Mesodermal cell (in vitro differentiated cells): Measurements from ENCODE around the gene RNF141.

Source experiments
- H3K27ac ChIP-seq: 2 replicates; pipeline ENCODE4 v1.7.0; 2013; ENCODE audit warnings: mild to moderate bottlenecking, low read depth, low read length, moderate library complexity; ENCODE audit not compliant: severe bottlenecking
- H3K36me3 ChIP-seq: 2 replicates; pipeline ENCODE4 v1.7.1; 2013; ENCODE audit warnings: mild to moderate bottlenecking, low read length, moderate library complexity; ENCODE audit not compliant: control insufficient read depth, insufficient read depth
- H3K4me1 ChIP-seq: one replicate; pipeline ENCODE4 v1.7.1; 2013; ENCODE audit warnings: mild to moderate bottlenecking, low read length; ENCODE audit not compliant: insufficient read depth, control insufficient read depth, poor library complexity, severe bottlenecking
- H3K4me3 ChIP-seq: 2 replicates; pipeline ENCODE4 v1.7.0; 2013; ENCODE audit warnings: low read length, control low read depth, mild to moderate bottlenecking; ENCODE audit not compliant: insufficient read depth, poor library complexity, severe bottlenecking; ENCODE audit errors: extremely low read depth
- H3K9me3 ChIP-seq: 2 replicates; pipeline ENCODE4 v1.7.1; 2013; ENCODE audit warnings: mild to moderate bottlenecking, low read length, moderate library complexity; ENCODE audit not compliant: control insufficient read depth
- WGBS, 2 experiments: methylation state at CpG; one replicate each; pipeline ENCODE4 v1.1.5; 2013; ENCODE audit warnings: missing lambda C conversion rate in 2 of 2; ENCODE audit not compliant: insufficient coverage in 2 of 2; 5-methylcytosine and 5-hydroxymethylcytosine counted together

Gene RNF141

DNA sequence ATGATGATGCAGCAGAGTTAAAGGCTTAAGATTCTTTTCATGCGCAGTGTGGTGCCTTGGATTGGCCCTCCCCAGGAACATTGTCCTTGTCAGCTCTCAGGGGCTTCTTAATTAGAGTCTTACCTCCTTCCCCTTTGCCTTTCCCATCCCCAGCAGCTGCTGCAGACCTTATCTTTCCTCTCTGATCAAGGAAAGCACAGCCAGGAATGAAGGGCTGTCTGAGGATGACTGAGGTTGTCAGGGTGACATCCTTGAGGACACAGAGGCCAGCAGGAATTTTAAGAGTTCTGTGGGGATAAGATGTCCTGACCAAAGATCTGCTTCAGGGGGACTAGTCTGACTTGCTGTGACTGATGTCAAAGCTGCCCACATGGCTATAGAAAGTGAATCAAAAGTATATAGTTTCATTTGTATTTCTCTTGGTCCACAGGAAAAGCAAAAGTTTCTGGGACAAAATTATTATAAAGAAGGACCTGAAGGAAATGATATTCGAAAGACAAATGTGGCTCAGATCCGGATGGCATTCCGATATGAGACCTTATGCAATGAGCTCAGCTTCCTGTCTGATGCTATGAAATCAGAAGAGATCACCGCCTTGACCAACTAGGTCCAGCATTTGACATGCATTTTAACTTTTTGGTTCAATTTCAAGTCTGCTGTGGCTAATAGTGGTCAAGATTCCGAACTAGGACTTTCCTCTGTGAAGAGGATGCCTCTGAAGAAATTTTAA lies 35.5 kb downstream of the RNF141 start:
- H3K36me3 ChIP-seq: peaks cover 12% of the 10 kb centered on the region
- H3K4me1 ChIP-seq: no peaks in the 10 kb centered on the region
- no peaks in the 10 kb centered on the region for H3K9me3 ChIP-seq
- H3K27ac ChIP-seq: no peak overlapping the region
- 92 to 94% methylated on average over 5 to 6 of the region's 6 CpGs for WGBS, 2 experiments
- no peak overlapping the region for H3K4me3 ChIP-seq

DNA sequence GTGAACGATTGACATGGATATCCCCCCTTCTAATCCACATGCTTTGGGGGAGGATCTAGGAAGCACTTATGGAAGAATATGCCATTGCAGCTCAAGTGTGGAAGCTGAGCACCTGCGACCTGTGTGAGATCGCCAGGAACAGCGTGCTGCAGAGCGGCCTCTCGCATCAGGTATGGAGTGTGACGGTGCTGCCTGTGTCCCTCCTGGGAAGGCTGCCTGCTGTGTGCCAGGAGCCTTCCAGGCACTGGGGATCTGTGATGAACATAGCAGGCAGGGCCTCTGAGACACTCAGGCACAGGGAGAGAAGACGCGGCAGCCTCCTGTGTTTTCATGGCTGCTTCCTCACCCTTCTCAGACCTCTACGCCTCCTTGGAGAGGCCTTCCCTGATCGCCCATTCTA lies 36.5 kb downstream of the RNF141 start:
- Histone ChIP-seq H3K4me3 (no peak overlapping the region), H3K4me1 (no peaks in the 10 kb centered on the region), H3K9me3 (no peaks in the 10 kb centered on the region), H3K36me3 (peaks cover 17% of the 10 kb centered on the region), H3K27ac (no peak overlapping the region)
- WGBS, 2 experiments: 95 to 98% methylated on average over 4 to 8 of the region's 11 CpGs

DNA sequence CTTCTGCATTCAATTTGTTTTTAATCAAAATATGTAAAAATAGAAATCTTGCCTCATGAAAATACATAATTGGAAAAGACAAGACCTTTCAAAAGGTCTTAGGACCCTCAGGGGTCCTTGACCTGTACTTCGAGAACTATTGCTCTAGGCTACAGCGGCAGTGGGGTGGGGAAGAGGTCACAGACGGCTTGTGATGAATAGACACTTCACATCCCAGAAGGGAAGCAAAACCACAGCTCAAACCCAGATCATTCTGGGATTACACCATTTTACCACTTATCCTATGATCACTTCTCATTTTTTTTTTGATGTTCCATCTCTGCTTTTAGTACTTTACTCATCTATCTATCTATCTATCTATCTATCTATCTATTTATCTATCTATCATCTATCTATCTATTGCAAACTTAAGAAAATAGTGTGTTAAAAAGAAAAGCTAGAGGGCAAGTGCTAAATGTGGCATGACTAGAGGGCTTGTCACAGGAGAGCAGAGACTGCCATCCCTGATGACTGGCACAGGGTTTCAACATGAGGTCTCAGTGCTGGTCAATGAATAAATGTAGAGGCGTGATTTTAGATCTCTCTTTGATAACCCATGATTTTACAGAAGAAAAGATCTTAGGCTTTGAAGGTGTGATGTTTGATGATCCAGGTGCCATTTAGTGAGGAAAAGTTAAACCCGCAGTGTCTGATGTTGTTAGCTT lies 37.1 kb downstream of the RNF141 start:
- Histone ChIP-seq H3K9me3 (no peaks in the 10 kb centered on the region), H3K4me3 (no peak overlapping the region), H3K27ac (no peak overlapping the region), H3K36me3 (peaks cover 17% of the 10 kb centered on the region), H3K4me1 (no peaks in the 10 kb centered on the region)
- 89 to 100% methylated on average over 1 to 4 of the region's 5 CpGs for WGBS, 2 experiments

DNA sequence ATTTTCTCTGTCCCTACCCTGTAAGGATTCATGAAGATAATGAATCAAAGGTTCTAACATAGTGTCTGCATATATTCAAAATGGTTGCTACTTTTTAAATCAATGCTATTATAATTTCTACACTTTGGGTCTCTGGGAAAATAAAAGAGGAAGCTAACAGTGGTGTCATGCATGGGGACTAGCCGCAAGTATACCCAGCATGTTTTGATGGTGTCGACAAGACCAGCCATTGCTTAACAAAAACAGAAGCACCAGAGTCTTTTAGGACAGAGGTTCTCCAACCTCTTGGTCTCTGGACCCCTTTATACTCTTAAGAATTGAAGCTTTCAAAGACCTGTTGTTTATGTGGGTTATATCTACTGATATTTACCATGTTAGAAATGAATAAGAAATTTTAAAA lies 37.8 kb downstream of the RNF141 start:
- H3K27ac ChIP-seq: no peak overlapping the region
- H3K4me3 ChIP-seq: no peak overlapping the region
- H3K9me3 ChIP-seq: no peaks in the 10 kb centered on the region
- peaks cover 19% of the 10 kb centered on the region for H3K36me3 ChIP-seq
- 92 to 94% methylated on average over 2 of the region's 2 CpGs for WGBS, 2 experiments
- no peaks in the 10 kb centered on the region for H3K4me1 ChIP-seq

DNA sequence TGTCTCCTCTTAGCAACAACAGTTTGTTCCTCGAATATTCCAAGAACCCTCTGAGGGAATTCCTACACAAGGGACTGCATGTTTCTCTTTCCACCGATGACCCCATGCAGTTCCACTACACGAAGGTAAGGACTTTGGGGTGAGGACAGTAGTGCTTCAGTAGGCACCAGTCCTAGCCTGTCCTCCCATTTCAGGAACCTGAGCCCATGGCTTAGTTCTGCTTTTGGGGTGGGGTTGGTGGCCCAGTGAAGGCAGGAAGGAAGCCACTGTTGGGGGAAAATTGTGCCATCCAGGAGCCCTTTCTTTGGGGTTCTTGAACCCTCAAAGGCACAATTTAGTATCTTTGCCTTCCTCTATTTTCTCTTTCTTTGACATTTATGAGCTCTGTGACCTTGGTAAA lies 38.2 kb downstream of the RNF141 start:
- Histone ChIP-seq H3K36me3 (peaks cover 19% of the 10 kb centered on the region), H3K4me1 (no peaks in the 10 kb centered on the region), H3K27ac (no peak overlapping the region), H3K4me3 (no peak overlapping the region), H3K9me3 (no peaks in the 10 kb centered on the region)
- 60 to 100% methylated on average over 1 of the region's 3 CpGs for WGBS, 2 experiments

DNA sequence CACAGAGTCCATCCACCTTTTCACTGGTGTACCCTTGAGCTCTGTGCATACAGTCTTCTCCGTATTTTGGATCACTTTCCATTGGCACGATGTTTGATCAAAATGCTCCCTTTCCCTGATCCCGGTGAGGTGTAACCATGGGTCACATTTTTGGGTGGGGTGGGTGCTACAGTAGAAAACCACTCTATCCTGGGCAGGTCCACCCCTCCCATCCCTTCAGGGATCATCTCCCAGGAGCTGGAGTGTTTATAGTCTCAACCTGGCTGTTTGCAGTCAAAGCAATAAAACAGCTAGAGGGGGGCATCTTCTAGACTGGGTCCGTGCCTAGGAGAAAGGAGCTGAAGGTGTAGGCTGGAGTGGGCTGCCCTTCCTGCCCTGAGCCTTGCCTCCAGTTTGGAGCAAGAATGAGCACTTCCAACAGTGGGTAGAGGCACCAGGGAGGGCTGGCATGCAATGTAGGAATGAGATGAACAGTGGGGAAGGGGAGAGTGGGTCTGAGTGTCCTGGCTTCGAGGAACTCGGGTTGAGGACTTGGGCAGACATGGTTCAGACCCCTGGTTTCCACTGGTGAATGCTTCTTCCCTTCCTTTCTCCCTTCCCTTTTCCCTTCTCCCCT lies 38.8 kb downstream of the RNF141 start:
- 83 to 87% methylated on average over 2 to 3 of the region's 6 CpGs for WGBS, 2 experiments
- no peak overlapping the region for H3K4me3 ChIP-seq

DNA sequence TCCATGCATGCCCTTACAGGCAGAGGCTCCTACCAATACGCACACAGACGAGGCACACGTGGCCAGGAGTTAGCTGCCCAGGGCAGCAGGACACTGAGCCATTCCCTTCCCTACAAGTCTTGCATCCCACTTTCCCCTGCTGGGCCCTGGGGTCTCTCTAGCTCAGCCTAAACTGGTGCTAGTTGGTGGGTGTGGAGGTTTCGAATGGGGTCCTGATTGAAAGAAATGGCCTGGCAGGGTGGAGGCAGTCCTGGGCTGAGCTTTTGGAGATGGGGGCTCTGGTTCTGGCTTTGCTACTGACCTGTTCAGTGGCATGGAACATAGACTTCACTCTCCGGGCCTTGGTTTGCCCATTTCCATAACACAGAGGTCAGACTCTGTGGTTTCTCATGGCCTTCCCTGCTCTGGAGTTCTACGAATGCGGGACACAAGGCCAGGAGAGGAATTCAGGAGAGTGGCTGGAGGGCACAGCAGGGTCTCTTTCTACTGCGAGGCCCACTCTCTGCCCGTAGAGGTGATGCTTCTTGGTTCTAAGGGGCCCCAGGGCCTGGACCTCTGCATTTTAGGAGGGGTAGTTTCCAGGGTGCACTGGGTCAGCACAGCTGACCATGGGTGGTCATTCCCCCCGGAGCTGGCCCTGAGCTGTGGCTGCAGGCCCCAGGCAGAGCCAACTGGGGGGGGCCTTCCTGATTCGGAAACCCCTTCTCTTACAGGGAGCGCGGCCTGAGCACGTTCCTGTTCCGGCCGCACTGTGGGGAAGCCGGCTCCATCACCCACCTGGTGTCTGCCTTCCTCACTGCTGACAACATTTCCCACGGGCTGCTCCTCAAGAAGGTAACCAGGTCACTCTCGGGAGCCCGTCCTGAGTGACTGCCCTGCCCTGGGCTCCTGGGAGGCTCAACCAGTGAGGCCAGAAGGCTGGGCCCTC lies 40.0 kb downstream of the RNF141 start:
- no peaks in the 10 kb centered on the region for H3K4me1 ChIP-seq
- 88 to 91% methylated on average over 12 to 13 of the region's 20 CpGs for WGBS, 2 experiments
- H3K27ac ChIP-seq: no peak overlapping the region
- H3K4me3 ChIP-seq: no peak overlapping the region
- peaks cover 17% of the 10 kb centered on the region for H3K36me3 ChIP-seq
- H3K9me3 ChIP-seq: no peaks in the 10 kb centered on the region

More for the DNA sequence above, 38.8 kb downstream of the RNF141 start:
- Histone ChIP-seq H3K9me3 (no peaks in the 10 kb centered on the region), H3K27ac (no peak overlapping the region), H3K4me1 (no peaks in the 10 kb centered on the region), H3K36me3 (peaks cover 19% of the 10 kb centered on the region)

DNA sequence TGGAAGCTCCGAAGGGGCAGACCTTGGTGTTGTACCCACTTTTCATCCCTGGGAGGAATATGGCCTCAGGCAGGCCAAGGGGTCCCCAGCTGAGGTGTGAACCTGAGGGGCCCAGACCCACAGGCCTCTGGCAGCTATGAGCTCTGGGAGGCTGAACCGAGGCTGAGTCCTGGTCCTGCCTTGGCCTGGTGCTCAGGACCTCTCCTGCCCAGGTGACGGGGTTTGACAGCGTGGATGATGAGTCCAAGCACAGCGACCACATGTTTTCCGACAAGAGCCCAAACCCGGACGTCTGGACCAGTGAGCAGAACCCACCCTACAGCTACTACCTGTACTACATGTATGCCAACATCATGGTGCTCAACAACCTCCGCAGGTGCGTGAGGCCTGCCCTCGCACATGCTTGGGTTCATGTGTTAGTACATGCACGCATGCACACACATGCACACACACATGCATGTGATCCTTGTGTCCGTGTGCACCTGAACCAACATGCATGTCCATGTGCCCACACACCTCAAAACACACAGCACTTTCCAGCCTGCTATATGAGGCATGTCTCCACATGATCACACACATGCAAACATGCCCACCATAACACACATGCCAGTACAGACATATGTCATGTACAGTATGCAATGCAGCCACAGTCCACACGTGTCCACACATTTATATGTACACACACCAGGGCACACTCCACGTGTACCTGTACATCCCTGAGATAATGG lies 40.9 kb downstream of the RNF141 start:
- Histone ChIP-seq H3K27ac (no peak overlapping the region), H3K4me1 (no peaks in the 10 kb centered on the region), H3K4me3 (no peak overlapping the region), H3K36me3 (peaks cover 13% of the 10 kb centered on the region), H3K9me3 (no peaks in the 10 kb centered on the region)
- WGBS, 2 experiments: 88% methylated on average over 14 to 15 of the region's 15 CpGs

DNA sequence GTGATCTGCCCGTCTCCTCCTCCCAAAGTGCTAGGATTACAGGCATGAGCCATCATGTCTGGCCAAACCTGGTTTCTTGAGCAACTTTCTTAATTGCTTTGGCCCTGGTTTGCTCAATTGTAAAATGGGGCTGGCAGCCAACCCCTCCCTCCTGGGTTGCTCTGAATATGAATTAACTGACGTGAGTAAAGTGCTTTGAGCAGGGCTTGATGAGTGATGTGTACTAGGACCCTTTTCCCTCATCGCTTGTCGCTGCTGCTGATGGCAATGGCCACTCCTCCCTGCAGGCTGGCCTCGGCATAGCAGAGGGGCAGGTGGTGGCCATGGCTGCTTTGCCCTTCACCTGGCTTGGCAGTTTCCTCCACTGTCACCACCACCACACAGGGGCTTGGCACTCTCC lies 41.5 kb downstream of the RNF141 start:
- Histone ChIP-seq H3K4me3 (no peak overlapping the region), H3K36me3 (peaks cover 13% of the 10 kb centered on the region), H3K9me3 (no peaks in the 10 kb centered on the region), H3K27ac (no peak overlapping the region), H3K4me1 (no peaks in the 10 kb centered on the region)
- WGBS, 2 experiments: 90 to 98% methylated on average over 4 to 5 of the region's 5 CpGs
